Hematopoietic multipotent progenitor cell treated with erythropoietin and hydrocortisone succinate and interleukin-3 and kit ligand, for 17 days (in vitro differentiated cells): Measurements from ENCODE around the gene SET.
"Not testable (repeated sequence)": the region's sequence is repeated elsewhere in the genome, so short reads cannot be mapped to it uniquely, and the experiment has no call there.

Source experiments
- DNase-seq: peaks from one replicate; pipeline ENCODE4 v3.0.0-alpha.2; 2015; ENCODE audit warnings: low spot score

SET gene

DNA sequence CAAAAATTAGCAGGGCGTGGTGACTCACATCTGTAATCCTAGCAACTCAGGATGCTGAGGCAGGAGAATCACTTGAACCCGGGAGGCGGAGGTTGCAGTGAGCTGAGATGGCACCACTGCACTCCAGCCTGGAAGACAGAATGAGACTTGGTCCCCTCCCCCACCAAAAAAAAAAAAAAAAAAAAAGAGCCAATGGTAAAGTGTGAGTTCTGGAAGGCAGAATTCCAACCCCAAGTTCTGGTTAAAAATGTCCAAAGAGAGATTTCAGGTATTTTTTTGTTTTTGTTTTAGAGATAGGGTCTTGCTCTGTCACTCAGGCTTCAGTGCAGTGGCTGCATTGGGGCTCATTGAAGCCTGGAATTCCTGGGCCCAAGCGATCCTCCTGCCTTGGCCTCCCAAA is 1.6 kb upstream of the SET start:
- no peak for DNase-seq

DNA sequence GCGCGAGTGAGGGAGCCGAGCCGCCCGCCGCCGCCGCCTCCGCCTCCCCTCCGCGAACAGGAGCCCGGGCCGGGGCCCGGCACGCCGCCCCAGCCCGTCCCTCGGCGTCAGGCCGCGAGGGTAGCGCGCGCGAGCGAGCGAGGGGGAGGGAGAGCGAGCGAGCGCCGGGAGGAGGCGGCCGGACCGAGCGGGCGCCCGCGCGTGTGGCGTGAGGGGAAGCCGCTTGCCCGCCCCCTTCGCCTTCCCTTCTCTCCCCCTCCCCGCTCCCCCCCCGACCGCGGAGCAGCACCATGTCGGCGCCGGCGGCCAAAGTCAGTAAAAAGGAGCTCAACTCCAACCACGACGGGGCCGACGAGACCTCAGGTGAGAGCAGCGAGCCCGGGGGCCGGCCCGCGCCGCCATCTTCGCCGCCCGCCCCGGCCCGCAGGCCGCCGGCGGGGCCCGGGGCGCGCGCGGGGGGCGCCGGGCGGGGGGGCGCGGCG is 312 bp downstream of the SET start:
- DNase-seq = no peak

DNA sequence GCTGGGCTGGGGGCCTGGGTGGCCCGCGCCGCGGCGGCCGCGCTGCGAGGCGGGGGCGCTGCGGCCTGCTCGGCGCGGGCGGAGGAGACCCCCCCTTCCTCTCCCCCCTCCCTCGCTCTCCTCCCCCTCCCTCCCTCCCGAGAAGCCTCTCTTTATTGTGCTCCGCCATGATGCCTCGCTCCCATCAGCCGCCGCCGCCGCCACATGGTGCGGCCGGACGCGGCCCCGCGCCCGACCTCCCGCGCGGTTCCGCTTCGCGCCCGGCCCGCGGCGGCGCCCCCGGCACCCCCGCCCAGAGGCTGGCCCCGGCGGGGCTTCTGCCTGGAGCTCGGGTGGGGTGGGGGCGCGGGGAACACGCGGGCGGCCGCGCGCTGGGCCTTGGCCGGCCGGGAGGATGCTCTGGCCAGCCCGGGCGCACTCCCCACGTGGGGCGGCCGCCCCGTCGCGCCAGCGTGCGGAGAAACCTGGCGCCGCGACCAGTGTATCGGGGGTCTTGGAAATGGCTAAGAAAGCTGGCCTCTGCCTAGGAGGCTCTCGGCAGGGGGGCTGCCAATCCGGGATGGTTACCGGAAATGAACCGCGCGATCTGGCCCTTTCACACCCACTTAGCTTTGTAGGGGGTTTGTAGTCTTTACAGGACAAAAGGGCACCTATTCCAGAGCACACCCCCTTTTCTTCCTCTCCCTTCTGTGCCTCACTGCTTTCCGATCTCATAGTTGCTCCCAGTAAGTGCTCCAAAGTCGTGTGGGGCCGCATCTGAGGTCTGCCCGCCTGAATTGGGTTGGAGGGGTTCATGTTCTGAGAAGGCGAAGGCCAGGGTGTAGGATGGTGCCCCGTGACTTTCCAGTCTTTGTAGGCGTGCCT is 1.0 kb downstream of the SET start:
- DNase-seq = peak; percentile 24

DNA sequence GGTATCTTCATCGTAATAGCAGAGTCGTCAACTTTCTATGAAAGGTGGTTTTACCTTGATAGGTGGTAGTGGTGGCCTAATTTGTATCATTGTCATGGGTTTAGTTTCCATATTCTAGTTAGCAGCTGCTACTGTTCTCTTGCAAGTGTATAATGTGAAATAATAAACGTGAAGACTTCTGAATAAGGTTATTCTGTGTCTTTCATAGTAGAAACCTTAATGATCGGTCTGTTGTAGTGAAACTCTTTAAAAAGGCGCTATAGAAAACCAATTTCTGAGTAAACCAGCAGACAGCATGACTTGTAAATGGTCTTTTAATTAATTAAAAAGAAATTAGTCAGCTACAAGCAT is 1.6 kb downstream of the SET start:
- DNase-seq = peak; percentile 17

DNA sequence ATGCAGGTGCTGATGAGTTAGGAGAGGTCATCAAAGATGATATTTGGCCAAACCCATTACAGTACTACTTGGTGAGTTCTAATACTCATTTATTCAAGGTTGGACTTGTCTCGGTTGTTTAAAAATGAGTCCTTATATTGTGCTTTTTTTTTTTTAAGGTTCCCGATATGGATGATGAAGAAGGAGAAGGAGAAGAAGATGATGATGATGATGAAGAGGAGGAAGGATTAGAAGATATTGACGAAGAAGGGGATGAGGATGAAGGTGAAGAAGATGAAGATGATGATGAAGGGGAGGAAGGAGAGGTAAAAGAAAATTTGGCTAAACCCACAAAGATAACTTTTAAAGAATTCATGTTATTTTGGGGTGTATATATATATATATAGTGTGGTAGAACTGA is 4.7 kb downstream of the SET start:
- not testable (repeated sequence) for DNase-seq

DNA sequence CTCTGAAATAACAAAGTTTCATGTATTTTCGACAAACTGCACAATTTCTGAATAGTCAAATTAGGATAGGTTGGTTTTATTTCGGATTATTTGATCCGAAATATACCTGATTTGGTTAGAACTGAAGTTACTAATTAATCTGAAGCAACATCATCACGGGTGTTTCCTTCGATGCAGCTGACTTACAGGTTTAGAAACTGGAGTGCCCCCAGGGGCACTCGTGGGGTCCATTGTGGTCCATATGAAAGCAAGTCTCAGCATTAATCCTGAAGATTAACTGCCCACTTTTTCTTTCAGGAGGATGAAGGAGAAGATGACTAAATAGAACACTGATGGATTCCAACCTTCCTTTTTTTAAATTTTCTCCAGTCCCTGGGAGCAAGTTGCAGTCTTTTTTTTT is 5.3 kb downstream of the SET start:
- DNase-seq = no peak

DNA sequence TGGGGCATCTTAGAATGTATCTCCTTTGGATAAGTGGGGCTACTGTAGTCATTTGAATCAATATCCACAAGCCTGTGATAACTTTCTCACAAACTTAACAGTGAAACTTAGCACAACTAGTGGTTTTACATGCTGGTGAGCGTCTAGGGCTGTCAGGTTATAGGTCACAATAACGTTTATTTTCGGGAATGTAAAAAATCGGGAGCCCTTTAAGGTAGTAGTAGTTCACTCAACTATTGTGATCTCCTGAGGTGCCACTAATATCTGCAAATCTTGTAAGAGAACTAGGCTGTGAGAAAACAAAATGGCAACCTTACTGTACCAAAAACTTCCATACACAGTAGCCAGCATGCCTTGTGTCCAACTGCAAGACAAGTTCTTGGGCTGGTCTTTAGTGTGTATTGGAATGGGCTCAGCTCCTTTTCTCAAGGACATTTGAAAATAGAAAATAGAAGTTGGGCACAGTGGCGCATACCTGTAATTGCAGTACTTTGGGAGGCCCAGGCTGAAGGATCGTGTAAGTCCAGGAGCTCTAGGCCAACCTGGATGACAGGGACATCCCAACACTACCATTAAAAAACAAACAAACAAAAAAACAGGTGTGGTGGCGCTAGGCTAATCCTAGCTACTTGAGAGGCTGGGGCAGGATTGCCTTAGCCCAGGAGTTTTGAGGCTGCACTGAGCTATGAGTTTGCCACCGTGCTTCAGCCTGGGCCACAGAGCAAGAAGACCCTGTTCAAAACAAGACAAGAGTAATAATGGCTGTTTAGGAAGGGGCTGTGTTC is 8.1 kb downstream of the SET start:
- no peak for DNase-seq

DNA sequence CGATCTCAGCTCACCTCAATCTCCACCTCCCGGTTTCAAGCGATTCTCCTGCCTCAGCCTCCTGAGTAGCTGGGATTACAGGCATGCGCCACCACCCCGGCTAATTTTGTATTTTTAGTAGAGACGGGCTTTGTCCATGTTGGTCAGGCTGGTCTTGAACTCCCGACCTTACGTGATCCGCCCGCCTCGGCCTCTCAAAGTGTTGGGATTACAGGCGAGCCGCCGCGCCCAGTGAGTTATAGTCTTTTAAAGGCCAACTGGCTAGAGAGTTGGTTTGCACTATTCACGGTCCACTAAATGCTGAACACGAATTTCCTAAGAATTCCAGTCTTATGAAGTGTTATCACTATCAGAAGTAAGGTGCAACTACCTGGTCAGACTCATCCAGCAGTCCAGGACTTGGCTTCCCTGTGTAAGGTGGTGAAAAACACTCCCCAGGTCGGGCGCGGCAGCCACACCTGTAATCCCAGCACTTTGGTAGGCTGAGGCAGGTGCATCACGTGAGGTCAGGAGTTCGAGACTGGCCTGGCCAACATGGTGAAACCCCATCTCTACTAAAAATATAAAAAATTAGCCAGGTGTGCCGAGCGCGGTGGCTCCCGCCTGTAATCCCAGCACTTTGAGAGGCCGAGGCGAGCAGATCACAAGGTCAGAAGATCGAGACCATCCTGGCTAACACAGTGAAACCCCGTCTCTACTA is 10.2 kb downstream of the SET start:
- DNase-seq = not testable (repeated sequence)

DNA sequence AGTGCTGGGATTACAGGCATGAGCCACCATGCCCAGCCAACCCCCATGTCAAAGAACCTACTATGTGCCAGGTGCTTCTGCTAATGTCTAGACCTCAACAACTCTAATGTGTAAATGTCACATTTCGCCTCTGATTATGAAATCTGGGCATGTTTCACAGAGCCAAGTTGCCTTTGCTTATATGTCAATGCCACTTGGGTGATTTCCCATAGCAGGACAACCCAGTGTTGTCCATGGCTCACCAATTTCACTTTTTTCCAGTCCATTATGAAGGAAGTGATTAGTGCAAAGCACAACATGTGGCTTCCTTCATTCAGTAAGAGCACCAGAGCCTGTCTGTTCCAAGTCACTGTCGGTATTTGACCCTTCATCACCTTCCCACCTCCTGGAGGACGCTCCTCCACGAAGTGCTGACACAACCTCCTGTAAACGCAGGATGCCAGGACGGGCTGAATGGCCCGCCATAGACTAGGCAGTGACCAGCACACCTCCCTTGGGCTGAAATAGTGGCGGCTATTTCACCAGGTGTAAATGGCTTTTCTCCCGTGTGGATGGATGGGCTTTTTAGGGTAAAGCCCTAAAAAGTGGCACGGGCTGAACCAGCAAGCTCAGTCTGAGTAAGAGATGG is 12.3 kb downstream of the SET start:
- no peak for DNase-seq

DNA sequence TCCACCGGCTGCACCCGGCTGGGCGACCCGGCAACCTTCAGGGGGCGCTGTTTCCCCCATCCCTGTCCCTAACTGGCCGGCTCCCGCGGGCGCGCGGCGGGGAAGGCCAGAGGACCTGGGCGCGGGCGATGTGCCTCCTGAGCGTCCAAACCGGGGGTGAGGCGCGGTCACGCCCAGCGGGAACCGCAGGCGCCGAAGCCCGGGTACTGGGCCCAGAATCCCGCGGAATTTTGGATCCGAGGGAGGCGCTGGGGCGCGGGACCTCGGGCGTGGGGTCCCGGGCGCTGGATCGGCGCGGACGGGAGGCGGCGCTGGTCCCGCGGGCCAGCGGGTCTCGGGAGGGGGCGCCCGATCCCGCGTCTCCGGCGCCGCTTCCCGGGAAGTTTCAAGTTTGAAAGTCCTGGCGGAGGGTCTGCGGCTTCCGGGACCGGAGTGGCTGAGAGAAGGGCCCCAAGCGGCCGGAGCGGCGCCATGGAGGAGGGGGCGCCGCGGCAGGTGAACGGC is 13.5 kb downstream of the SET start, which contains the start of gene PKN3:
TSS of gene PKN3 (plus strand) at position 59 of the 504 bp plus-strand sequence. CDS start at position 472, 413 bp downstream.
- peak; percentile 80 for DNase-seq

DNA sequence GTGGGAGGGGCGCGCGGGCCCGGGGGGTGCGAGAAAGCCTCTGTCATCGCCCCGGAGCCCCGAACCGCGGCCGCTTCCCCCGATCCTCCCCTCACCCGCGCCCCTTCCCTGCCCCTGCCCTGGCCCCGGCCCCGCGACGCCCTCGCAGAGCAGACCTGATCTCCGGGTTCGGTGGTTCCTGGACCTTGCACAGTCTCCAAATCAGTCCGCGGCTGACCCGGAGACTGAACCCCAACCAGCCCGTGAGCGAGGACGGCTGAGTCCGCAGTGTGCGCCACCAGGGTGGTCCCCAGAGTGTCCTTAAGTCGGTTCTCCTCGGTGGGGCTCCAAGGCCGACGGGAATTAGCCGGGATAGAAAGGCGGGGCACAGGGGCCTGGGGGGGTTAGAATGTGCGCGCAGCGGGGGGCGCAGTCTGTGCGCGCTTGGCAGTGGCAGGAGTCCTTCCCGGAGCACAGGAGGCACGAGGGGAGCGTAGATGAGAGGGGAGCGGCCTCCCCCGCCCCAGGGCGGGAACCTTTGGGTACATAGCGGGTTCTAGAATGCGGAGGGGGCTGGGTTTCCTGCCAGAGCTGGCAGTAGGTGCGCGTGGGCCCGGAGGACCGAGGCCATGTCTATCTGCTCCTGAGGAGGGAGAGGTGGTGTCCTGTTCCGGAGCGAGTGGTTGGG is 14.1 kb downstream of the SET start:
- no peak for DNase-seq

DNA sequence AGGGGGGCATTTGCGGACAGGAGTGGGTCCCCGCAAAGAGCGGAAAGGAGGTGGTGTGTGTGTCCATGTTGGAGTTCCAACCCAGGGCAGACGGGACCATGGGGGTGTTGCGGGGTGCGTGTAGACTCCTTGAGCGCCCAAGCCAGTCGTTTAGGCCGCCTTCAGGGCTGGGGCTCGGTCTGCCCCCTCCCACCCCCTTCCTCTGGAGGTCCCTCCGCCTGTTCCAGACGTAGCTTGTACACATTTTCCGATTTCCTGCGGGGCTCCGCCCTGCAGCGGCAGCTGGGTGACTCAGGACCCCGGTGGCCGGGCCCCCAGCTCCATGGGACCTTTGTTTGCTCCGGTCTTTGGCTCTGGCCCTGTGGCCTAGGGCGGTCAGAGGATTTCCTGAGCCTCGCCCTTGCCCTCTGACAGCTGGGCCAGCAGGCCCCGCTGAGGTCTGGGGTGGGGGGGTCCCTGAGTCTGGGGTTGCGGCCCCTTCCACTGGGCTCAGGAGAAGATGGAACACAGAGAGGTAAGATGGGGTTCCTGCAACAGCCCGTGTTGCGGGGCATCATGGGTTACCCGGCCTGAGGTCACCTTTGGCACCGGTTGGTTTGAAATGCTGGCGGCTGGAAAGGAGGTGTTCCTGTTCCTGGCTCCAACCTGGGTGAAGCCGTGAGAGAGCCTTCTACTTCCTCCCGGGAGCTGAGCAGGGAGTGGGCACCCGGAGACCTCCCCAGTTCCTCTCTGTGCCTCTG is 14.8 kb downstream of the SET start:
- DNase-seq = no peak

DNA sequence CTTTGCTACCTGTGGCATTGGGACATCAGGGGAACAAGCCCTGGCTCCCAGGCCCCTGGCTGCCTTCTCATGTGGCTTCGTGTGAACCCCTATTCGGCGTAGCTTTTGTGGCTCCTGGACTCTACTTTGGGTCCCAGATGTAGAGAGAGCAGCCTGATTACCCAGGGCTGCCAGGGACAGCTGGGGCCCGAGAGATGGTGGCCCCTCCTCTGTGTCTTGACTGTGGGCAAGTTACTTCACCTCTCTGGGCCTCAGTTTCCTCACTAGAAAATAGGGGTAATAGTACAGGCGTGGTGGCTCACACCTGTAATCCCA is 15.3 kb downstream of the SET start:
- no peak for DNase-seq

DNA sequence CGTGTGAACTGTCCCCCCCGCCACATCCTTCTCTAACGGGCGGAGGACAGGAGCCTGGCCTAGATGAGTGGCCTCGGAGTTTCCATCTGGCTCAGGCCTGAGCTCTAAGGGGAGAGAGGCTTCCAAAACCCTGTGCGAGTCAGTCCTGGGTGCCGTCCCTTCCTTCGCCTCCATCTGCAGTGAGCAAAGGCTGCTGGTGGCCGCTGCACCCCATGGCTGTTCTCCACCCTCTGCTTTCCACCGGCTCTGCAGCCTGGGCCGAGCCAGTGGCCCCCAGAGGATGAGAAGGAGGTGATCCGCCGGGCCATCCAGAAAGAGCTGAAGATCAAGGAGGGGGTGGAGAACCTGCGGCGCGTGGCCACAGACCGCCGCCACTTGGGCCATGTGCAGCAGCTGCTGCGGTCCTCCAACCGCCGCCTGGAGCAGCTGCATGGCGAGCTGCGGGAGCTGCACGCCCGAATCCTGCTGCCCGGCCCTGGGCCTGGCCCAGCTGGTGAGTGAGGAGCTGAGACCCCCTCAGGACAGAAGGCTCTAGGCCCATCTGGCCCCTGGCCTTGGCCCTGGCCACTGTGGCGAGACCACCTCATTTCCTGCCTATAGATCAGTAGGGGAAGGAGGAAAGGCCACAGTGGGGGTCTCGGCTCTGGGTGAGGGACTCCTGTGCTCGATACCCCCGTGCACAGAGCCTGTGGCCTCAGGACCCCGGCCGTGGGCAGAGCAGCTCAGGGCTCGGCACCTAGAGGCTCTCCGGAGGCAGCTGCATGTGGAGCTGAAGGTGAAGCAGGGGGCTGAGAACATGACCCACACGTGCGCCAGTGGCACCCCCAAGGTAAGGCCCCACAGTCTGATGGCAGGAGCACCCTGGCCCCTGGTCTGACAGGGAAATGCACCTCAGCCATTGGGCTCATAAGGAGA is 16.3 kb downstream of the SET start:
- no peak for DNase-seq

DNA sequence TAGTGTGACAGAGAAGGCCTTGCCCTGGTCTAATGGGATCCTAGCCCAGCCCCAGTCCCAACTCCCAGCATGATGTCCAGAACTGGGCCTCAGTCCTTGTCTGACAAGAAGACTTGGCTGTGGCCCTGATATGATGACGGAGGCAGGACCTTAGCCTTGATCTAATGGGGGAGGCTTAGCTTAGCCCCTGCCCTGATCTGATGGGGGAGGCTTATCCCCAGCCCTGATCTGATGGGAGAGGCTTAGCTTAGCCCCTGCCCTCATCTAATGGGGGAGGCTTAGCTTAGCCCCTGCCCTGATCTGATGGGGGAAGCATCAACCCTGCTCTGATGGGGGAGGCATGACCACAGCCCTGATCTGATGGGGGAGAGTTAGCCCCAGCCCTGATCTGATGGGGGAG is 17.0 kb downstream of the SET start:
- no peak for DNase-seq

DNA sequence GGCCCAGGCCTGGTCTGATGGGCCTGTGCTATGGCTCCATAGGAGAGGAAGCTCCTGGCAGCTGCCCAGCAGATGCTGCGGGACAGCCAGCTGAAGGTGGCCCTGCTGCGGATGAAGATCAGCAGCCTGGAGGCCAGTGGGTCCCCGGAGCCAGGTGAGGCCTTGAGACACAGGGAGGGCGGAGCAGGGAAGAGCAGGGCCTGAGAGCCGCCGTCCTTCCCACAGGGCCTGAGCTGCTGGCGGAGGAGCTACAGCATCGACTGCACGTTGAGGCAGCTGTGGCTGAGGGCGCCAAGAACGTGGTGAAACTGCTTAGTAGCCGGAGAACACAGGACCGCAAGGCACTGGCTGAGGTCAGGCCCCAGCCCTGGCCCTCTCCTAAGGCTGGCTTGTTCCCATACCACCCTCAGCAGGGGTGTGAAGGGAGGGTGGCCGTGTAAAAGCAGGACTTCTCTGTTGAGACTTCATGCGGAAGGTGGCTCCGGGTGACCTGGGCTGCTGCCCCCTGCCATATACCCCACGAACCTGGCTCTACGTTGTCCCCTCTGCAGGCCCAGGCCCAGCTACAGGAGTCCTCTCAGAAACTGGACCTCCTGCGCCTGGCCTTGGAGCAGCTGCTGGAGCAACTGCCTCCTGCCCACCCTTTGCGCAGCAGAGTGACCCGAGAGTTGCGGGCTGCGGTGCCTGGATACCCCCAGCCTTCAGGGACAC is 17.8 kb downstream of the SET start:
- DNase-seq = no peak

DNA sequence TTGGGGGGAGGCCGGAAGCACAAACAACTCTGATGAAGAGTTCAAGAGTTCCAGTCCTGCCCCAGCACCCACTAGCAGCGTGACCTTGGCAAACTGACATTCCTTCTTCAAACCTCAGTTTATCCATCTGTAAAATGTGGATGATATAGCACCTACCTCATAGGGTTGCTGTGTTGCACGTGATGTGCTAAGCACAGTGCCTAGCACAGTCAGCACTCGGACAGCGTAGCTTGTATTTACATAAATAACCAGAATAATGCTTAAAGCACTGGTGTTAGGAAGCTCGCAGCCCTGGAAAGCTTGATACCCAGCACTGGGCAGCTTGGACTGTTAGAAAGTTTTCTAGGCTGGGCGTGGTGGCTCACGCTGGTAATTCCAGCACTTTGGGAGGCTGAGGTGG is 18.4 kb downstream of the SET start:
- DNase-seq = no peak

DNA sequence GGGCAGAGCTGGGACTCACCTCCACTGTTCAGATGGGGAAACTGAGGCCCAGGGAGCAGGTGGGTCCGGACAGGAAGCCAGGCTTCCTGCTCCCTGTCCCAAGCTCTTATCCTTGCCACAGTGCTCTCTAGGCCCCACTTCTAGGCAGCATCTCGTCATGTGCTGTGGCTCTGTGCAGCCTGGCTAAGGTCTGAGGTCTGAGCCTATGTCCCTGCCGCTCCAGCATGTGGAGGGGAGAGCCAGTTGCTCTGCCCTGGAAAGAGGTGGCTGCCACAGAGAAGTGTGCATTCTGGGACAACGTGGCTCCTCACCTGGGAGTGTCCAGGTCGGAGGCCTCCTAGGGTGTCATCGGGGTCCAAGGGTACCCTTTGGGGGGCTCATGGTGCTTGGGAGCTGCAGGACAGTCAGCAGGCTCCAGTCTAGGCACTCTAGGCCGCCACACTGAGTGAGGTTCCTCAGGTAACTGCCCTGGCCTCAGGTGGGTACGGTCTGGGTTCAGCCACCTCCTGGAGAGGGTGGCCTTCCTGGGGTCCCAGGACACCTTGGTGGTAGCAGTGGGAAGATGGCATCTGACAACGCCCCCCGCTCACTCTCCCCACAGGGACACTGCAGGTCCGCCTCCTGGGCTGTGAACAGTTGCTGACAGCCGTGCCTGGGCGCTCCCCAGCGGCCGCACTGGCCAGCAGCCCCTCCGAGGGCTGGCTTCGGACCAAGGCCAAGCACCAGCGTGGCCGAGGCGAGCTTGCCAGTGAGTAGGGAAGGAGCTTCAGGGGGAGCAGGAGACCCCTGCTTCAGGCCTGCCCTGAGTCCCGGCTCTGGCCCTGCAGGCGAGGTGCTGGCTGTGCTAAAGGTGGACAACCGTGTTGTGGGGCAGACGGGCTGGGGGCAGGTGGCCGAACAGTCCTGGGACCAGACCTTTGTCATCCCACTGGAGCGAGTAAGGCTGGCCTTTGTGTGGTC is 23.7 kb downstream of the SET start:
- no peak for DNase-seq
